Astrocyte (in vitro differentiated cells and primary cell): ENCODE measurements around the gene KRT80.

Experiments
- CTCF ChIP-seq: IDR thresholded peaks from 2 replicates; pipeline ENCODE4 v1.5.1; 2011; ENCODE audit warnings: low read depth, mild to moderate bottlenecking, inconsistent platforms, low read length, moderate library complexity; ENCODE audit not compliant: insufficient read depth
- EZH2 ChIP-seq: IDR thresholded peaks from 2 replicates; pipeline ENCODE4 v1.6.1; 2012; ENCODE audit warnings: mild to moderate bottlenecking, low read length, inconsistent platforms; ENCODE audit not compliant: insufficient read depth

DNA sequence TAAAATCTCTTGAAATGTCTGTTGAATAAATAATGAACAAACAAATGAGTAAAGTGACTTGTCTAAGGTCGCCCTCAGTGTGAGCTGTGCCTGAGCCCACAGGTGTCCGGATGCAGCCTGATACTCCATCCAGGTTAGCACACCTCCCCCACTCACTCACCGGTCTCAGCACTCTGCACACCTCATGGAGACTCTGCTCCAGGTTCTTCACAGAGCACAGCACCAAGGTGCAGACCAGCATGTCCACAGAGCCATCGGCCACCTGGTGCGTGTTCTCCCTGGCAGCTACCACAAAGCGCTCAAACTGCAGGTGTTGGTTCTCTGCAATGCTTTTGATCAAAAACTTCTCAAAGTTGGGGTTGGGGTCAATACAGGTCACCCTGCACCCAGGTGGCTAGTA lies 37.1 kb upstream of the KRT80 start:
- TF ChIP-seq CTCF, result no peak
- TF ChIP-seq EZH2, result no peak
